Nephron progenitor cell (in vitro differentiated cells): ENCODE results near the gene SOHLH1.

Experiments
- DNase-seq: peaks from one replicate; pipeline ENCODE4 v3.0.0; 2021
- H3K27ac Mint-ChIP-seq: 2 replicates; pipeline ENCODE4 v1.8.0; 2021; ENCODE audit warnings: mild to moderate bottlenecking, moderate library complexity, mixed read lengths
- H3K27me3 Mint-ChIP-seq: 2 replicates; pipeline ENCODE4 v1.8.0; 2021; ENCODE audit warnings: mild to moderate bottlenecking, low read depth, mixed read lengths; ENCODE audit not compliant: poor library complexity
- H3K36me3 Mint-ChIP-seq: 2 replicates; pipeline ENCODE4 v1.8.0; 2021; ENCODE audit warnings: low read depth, mixed read lengths
- H3K4me1 Mint-ChIP-seq: 2 replicates; pipeline ENCODE4 v1.8.0; 2021; ENCODE audit warnings: mixed read lengths
- H3K4me3 Mint-ChIP-seq: 2 replicates; pipeline ENCODE4 v1.8.0; 2021; ENCODE audit warnings: mild to moderate bottlenecking, moderate library complexity, mixed read lengths
- H3K9me3 Mint-ChIP-seq: 2 replicates; pipeline ENCODE4 v1.8.0; 2021; ENCODE audit warnings: mild to moderate bottlenecking, moderate library complexity, mixed read lengths
- TF ChIP-seq, protein P1 (sequence below): fragments of 200-600 bp; sonication (generic); IDR thresholded peaks from 2 replicates; pipeline ENCODE4 v1.5.0; 2021; ENCODE audit warnings: antibody characterized with exemption

SOHLH1 gene

GRCh38 chr9:135687216-135687615 is 12.1 kb downstream of the SOHLH1 start:
- Mint-ChIP-seq H3K9me3 (no peaks in the 10 kb centered on the region), H3K4me1 (peaks cover 15% of the 10 kb centered on the region), H3K27me3 (peaks cover 13% of the 10 kb centered on the region), H3K4me3 (no peak overlapping the region), H3K27ac (no peak overlapping the region), H3K36me3 (no peaks in the 10 kb centered on the region)
- TF ChIP-seq, protein P1, sequence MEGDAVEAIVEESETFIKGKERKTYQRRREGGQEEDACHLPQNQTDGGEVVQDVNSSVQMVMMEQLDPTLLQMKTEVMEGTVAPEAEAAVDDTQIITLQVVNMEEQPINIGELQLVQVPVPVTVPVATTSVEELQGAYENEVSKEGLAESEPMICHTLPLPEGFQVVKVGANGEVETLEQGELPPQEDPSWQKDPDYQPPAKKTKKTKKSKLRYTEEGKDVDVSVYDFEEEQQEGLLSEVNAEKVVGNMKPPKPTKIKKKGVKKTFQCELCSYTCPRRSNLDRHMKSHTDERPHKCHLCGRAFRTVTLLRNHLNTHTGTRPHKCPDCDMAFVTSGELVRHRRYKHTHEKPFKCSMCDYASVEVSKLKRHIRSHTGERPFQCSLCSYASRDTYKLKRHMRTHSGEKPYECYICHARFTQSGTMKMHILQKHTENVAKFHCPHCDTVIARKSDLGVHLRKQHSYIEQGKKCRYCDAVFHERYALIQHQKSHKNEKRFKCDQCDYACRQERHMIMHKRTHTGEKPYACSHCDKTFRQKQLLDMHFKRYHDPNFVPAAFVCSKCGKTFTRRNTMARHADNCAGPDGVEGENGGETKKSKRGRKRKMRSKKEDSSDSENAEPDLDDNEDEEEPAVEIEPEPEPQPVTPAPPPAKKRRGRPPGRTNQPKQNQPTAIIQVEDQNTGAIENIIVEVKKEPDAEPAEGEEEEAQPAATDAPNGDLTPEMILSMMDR, result no peak
- no peak for DNase-seq

DNA sequence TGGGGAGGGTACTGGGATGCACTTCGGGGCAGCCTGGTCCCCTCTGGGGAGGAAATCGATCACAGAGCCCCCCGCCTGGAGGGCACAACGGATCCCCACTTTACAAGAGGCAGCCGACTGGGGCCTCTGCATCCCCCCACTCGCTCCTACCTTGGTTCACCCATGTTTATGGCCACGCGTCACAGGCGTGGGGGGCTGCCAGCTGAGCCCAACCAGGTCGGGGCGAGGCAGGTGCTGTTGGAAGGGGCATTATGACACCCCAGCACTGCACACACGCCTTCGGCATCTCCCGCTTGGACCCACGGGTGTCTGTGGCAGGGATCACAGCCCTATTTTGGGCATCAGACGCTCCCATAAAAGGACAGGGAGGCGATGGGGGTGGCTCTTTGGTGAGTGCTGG is 14.6 kb downstream of the SOHLH1 start:
- Mint-ChIP-seq H3K36me3 (no peaks in the 10 kb centered on the region), H3K9me3 (peaks cover 9% of the 10 kb centered on the region), H3K4me1 (peaks cover 8% of the 10 kb centered on the region), H3K27me3 (peaks cover 16% of the 10 kb centered on the region), H3K4me3 (no peak overlapping the region), H3K27ac (no peak overlapping the region)
- DNase-seq, result no peak
- TF ChIP-seq, protein P1, result no peak

DNA sequence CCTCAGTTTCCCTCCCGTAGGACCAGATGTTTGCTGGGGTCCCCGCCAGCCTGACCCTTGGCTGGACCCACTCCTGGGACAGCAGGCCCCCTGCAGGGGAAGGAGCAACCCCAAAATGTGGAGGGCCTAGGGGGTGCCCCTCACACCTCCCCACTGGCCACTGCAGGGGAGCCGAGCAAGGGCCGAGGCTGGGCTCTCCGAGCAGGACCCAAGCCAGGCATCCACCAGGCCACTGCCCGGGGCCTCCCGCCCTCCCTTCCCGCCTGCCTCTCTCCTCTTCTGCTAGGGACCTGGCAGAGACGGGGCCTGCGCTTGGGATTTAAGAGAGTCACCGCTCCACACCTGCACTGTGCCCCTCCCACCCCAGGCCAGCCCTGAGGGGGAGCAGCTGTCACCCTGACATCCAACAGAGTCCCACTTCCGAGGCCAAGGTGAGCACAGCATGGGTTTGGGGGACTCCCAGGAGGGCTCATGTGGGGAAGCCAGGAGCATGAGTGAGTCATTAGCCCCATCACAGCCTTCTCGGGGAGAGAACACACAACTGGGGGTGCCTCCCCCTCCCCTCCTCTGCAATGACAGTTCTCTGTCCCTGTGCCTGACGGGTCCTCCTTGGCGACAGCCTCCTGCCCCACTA is 15.8 kb downstream of the SOHLH1 start:
- no peaks in the 10 kb centered on the region for H3K36me3 Mint-ChIP-seq
- peaks cover 20% of the 10 kb centered on the region for H3K27me3 Mint-ChIP-seq
- no peak for DNase-seq
- H3K4me3 Mint-ChIP-seq, result no peak overlapping the region
- TF ChIP-seq, protein P1, result no peak
- H3K9me3 Mint-ChIP-seq, result peaks cover 9% of the 10 kb centered on the region
- H3K4me1 Mint-ChIP-seq, result peaks cover 8% of the 10 kb centered on the region
- H3K27ac Mint-ChIP-seq, result no peak overlapping the region

- Mint-ChIP-seq H3K36me3 (no peaks in the 10 kb centered on the region), H3K27me3 (peaks cover 25% of the 10 kb centered on the region), H3K4me3 (no peak overlapping the region), H3K27ac (no peak overlapping the region), H3K4me1 (peaks cover 1% of the 10 kb centered on the region), H3K9me3 (peaks cover 9% of the 10 kb centered on the region)
- no peak for DNase-seq
- TF ChIP-seq, protein P1, result no peak
Observed at GRCh38 chr9:135681161-135681560, 18.1 kb downstream of the SOHLH1 start.

GRCh38 chr9:135680056-135680455 is 19.2 kb downstream of the SOHLH1 start:
- no peak overlapping the region for H3K4me3 Mint-ChIP-seq
- peaks cover 28% of the 10 kb centered on the region for H3K27me3 Mint-ChIP-seq
- peak overlapping the region; percentile 93 for H3K27ac Mint-ChIP-seq
- no peaks in the 10 kb centered on the region for H3K4me1 Mint-ChIP-seq
- H3K9me3 Mint-ChIP-seq, result peaks cover 9% of the 10 kb centered on the region
- H3K36me3 Mint-ChIP-seq, result no peaks in the 10 kb centered on the region
- DNase-seq, result no peak
- TF ChIP-seq, protein P1, result no peak

DNA sequence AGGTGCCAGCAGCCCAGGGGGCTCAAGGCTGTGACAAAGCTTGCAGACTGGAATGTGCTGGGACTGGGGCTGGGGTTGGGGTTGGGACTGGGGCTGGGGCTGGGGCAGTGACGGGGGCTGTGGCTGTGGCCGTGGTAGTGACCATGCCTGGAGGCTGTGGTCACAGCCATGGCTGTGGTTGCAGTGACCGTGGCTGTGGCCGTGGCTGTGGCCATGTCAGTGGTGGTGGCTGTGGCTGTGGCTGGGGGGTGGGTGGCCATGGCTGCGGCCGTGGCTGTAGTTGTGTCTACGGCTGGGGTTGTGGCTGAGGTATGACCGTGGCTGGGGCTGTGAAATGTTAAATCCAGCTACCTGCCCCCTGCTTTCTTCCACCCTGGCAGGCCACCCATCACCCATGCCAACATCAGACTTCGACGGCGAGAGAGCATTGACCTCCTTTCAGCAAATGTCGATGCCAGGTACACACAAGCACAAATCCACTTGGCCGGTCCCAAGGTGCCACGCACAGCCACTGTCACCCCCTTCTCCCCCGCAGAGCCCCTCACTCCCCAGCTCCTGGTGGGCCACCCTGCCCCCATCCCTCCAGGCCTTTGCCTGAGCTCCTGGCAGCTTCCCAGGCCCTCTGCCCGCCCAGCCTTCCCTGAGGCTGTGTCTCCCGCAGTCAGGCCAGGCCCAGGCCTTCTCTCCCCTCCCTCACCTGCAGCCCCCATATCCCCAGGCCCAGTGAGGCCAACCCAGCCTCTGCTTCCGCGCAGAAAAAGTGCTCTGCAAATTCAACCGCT is 20.9 kb downstream of the SOHLH1 start:
- Mint-ChIP-seq H3K9me3 (peaks cover 9% of the 10 kb centered on the region), H3K27ac (no peak overlapping the region), H3K4me3 (no peak overlapping the region), H3K27me3 (peaks cover 25% of the 10 kb centered on the region), H3K36me3 (no peaks in the 10 kb centered on the region), H3K4me1 (no peaks in the 10 kb centered on the region)
- DNase-seq, result no peak
- TF ChIP-seq, protein P1, result no peak
